CD14-positive monocyte (primary cell): Measurements from ENCODE around the gene GIT1. TPM values are rescaled to one million over a fixed set of nuclear protein-coding genes. Genes with fewer than 3 reads are reported as not detected.

Experiments used
- DNase-seq, 3 donors: peaks; one replicate each; pipeline ENCODE4 v3.0.0-alpha.2; 2011 to 2022
- H2AFZ ChIP-seq: 2 replicates; pipeline ENCODE4 v1.6.0; 2012; ENCODE audit warnings: mild to moderate bottlenecking, low read depth, low read length, inconsistent platforms; ENCODE audit not compliant: insufficient read depth, poor library complexity, severe bottlenecking
- H3K27ac ChIP-seq, 2 donors: 1 replicate in 1 of 2; 2 replicates in 1 of 2; pipeline ENCODE4 v1.5.1; 2012 to 2013; ENCODE audit warnings: low read length in 2 of 2, control low read depth in 1 of 2, inconsistent platforms in 1 of 2, low read depth in 1 of 2, mild to moderate bottlenecking in 1 of 2
- H3K27me3 ChIP-seq, 2 donors: one replicate each; pipeline versions ENCODE4 v1.6.0 to v1.6.1; 2011 to 2013; ENCODE audit warnings: low read length in 2 of 2; ENCODE audit not compliant: control insufficient read depth in 2 of 2, insufficient read depth in 2 of 2
- H3K36me3 ChIP-seq, 2 donors: replicated peaks in 1 of 2; 1 replicate in 1 of 2; 2 replicates in 1 of 2; pipeline versions ENCODE4 v1.5.1 to v1.6.1; 2012 to 2013; ENCODE audit warnings: low read length in 2 of 2, control low read depth in 1 of 2, inconsistent platforms in 1 of 2, mild to moderate bottlenecking in 1 of 2; ENCODE audit not compliant: insufficient read depth in 2 of 2, control insufficient read depth in 1 of 2
- H3K4me1 ChIP-seq, 2 donors: 1 replicate in 1 of 2; 2 replicates in 1 of 2; pipeline versions ENCODE4 v1.5.1 to v1.6.1; 2012 to 2013; ENCODE audit warnings: low read length in 2 of 2, control low read depth in 1 of 2, inconsistent platforms in 1 of 2, mild to moderate bottlenecking in 1 of 2, moderate library complexity in 1 of 2; ENCODE audit not compliant: insufficient read depth in 2 of 2, control insufficient read depth in 1 of 2
- H3K4me2 ChIP-seq: replicated peaks from 2 replicates; pipeline ENCODE3; 2012; ENCODE audit warnings: low read length, moderate library complexity, mild to moderate bottlenecking; ENCODE audit not compliant: poor library complexity, severe bottlenecking; ENCODE audit errors: extremely low read depth
- H3K4me3 ChIP-seq, 3 experiments: fragments of 200-600 bp in 1 of 3; sonication (generic) in 1 of 3; replicated peaks in 1 of 3; 1 replicate in 2 of 3; 2 replicates in 1 of 3; pipeline ENCODE4 v1.5.1; 2011 to 2013; ENCODE audit warnings: low read length in 3 of 3, mild to moderate bottlenecking in 3 of 3, control low read depth in 2 of 3, low read depth in 2 of 3, inconsistent platforms in 1 of 3, moderate library complexity in 1 of 3
- H3K79me2 ChIP-seq: 2 replicates; pipeline ENCODE4 v1.6.0; 2012; ENCODE audit warnings: mild to moderate bottlenecking, control low read depth, inconsistent platforms, low read length, moderate library complexity; ENCODE audit not compliant: insufficient read depth
- H3K9ac ChIP-seq: 2 replicates; pipeline ENCODE4 v1.6.0; 2017; ENCODE audit warnings: low read length, mild to moderate bottlenecking; ENCODE audit not compliant: insufficient read depth, poor library complexity, severe bottlenecking
- H3K9me3 ChIP-seq, 2 donors: replicated peaks in 1 of 2; 1 replicate in 1 of 2; 2 replicates in 1 of 2; pipeline versions ENCODE4 v1.5.1 to v1.6.1; 2012 to 2013; ENCODE audit warnings: low read length in 2 of 2, control low read depth in 1 of 2; ENCODE audit not compliant: control insufficient read depth in 1 of 2, insufficient read depth in 1 of 2
- H4K20me1 ChIP-seq: 2 replicates; pipeline ENCODE4 v1.6.0; 2012; ENCODE audit warnings: mild to moderate bottlenecking, low read length, control low read depth, moderate library complexity; ENCODE audit not compliant: insufficient read depth
- H3K27ac Mint-ChIP-seq, 7 donors: one replicate each; pipeline ENCODE4 v1.8.0; 2020; ENCODE audit warnings: mild to moderate bottlenecking in 7 of 7, mixed read lengths in 7 of 7, moderate library complexity in 6 of 7, inconsistent platforms in 2 of 7
- H3K27me3 Mint-ChIP-seq, 3 donors: one replicate each; pipeline ENCODE4 v1.8.0; 2021 to 2022; ENCODE audit warnings: low read depth in 3 of 3, mild to moderate bottlenecking in 3 of 3, mixed read lengths in 3 of 3, moderate library complexity in 3 of 3, inconsistent platforms in 1 of 3
- H3K36me3 Mint-ChIP-seq, 2 donors: one replicate each; pipeline ENCODE4 v1.8.0; 2020; ENCODE audit warnings: mixed read lengths in 2 of 2, inconsistent platforms in 1 of 2, mild to moderate bottlenecking in 1 of 2
- H3K4me1 Mint-ChIP-seq: one replicate; pipeline ENCODE4 v1.8.0; 2020; ENCODE audit warnings: mild to moderate bottlenecking, mixed read lengths
- H3K4me3 Mint-ChIP-seq, 2 donors: one replicate each; pipeline ENCODE4 v1.8.0; 2020; ENCODE audit warnings: mild to moderate bottlenecking in 2 of 2, mixed read lengths in 2 of 2, moderate library complexity in 1 of 2
- H3K9me3 Mint-ChIP-seq, 7 donors: one replicate each; pipeline ENCODE4 v1.8.0; 2020 to 2022; ENCODE audit warnings: mixed read lengths in 7 of 7, mild to moderate bottlenecking in 6 of 7, moderate library complexity in 6 of 7, inconsistent platforms in 2 of 7
- CTCF ChIP-seq: fragments of 200-600 bp; IDR thresholded peaks from one replicate; pipeline ENCODE4 v1.8.0; 2022; ENCODE audit warnings: antibody characterized with exemption, mild to moderate bottlenecking
- WGBS: methylation state at CpG from one replicate; pipeline ENCODE4 v1.1.5; 2013; ENCODE audit warnings: missing lambda C conversion rate; ENCODE audit not compliant: insufficient coverage; 5-methylcytosine and 5-hydroxymethylcytosine counted together
- intact Hi-C, 2 donors: fragments of 100-400 bp; cut with micrococcal nuclease; formaldehyde crosslinking; loops; one replicate each; pipeline versions ENCODE4 v1.15.0 to v1.15.1; 2023
- polyA plus RNA-seq, 3 donors: library from polyadenylated mRNA; depleted of rRNA in 1 of 3; unstranded in 2 of 3; stranded (reverse) in 1 of 3; fragments of 300-500 nt in 2 of 3; fragments of >200 nt in 1 of 3; fragmentation: Illumina TruSeq in 2 of 3; gene quantifications; 1 replicate in 2 of 3; 2 replicates in 1 of 3; pipeline ENCODE4 v1.2.3, GENCODE V29; 2012 to 2021

GIT1 gene
- polyA plus RNA-seq, 3 donors = 3.1 to 41.7 (median 4.4) TPM

DNA sequence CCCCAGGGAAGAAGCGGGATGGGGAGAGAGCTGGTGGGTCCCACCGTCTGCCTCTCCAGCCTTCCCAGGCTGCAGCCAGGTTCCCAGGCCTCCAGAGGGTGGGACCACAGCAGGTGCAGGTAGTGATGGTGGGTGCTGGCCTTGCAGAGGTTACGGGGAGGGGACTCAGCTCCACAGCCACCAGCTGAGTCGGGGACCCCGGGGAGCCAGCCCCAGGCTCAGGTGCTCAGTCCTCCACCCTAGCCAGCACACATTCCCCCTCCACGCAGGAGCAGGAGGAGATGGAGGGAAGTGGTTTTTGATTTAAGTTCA lies 15.9 kb downstream of the GIT1 start:
- Histone ChIP-seq H4K20me1 (peaks cover 29% of the 10 kb centered on the region), H3K9me3 (no peaks in the 10 kb centered on the region), H3K4me2 (no peak overlapping the region), H3K79me2 (peaks cover 13% of the 10 kb centered on the region), H3K9ac (no peak overlapping the region), H3K4me1 (peaks cover 7 to 21% of the 10 kb centered on the region in 2 donors), H2AFZ (no peak overlapping the region), H3K36me3 (peaks cover 50 to 55% of the 10 kb centered on the region in 2 donors), H3K27ac (no peak overlapping the region), H3K27me3 (no peaks in the 10 kb centered on the region), H3K4me3 (no peak overlapping the region)
- peaks cover 16% of the 10 kb centered on the region for H3K4me1 Mint-ChIP-seq
- intact Hi-C loops = no loop called here
- no peak for TF ChIP-seq CTCF
- H3K4me3 Mint-ChIP-seq = no peak overlapping the region
- peak in 1 of 3 donors; percentile 3 for DNase-seq
- H3K27me3 Mint-ChIP-seq = peaks cover 0 to 2% (median 2%) of the 10 kb centered on the region in 3 donors
- WGBS = 100% methylated on average over 1 of the region's 6 CpGs
- H3K36me3 Mint-ChIP-seq = peaks cover 43 to 65% of the 10 kb centered on the region in 2 donors
- H3K9me3 Mint-ChIP-seq = no peaks in the 10 kb centered on the region
- H3K27ac Mint-ChIP-seq = peak overlapping the region in 2 of 7 donors; percentile 2 to 56

GRCh38 chr17:29572691-29573557 lies 16.5 kb downstream of the GIT1 start:
- Histone ChIP-seq H3K36me3 (peaks cover 44 to 49% of the 10 kb centered on the region in 2 donors), H4K20me1 (peaks cover 24% of the 10 kb centered on the region), H3K27me3 (no peaks in the 10 kb centered on the region), H2AFZ (no peak overlapping the region), H3K4me2 (peak overlapping the region; percentile 65), H3K79me2 (peaks cover 13% of the 10 kb centered on the region), H3K4me3 (peak overlapping the region in 1 of 3 experiments; percentile 36), H3K4me1 (peaks cover 10 to 21% of the 10 kb centered on the region in 2 donors), H3K9ac (no peak overlapping the region), H3K27ac (no peak overlapping the region), H3K9me3 (no peaks in the 10 kb centered on the region)
- H3K9me3 Mint-ChIP-seq = no peaks in the 10 kb centered on the region
- H3K27me3 Mint-ChIP-seq = peaks cover 0 to 2% (median 2%) of the 10 kb centered on the region in 3 donors
- 52% methylated on average over 38 of the region's 62 CpGs for WGBS
- peak; percentile 84 for TF ChIP-seq CTCF
- peak overlapping the region in 1 of 2 donors; percentile 64 for H3K4me3 Mint-ChIP-seq
- H3K36me3 Mint-ChIP-seq = peaks cover 38 to 59% of the 10 kb centered on the region in 2 donors
- H3K4me1 Mint-ChIP-seq = peaks cover 18% of the 10 kb centered on the region
- DNase-seq = peak; percentile 48 to 72 (median 63)
- intact Hi-C loops = no loop called here
- H3K27ac Mint-ChIP-seq = peak overlapping the region in 3 of 7 donors; percentile 2 to 56 (median 11)
